Fibroblast of gingiva (primary cell): ENCODE data around the gene SPG21.

Experiments used
- DNase-seq: peaks from one replicate; pipeline ENCODE4 v3.0.0-alpha.2; 2011; ENCODE audit warnings: low read depth

Gene SPG21

GRCh38 chr15:64991536-64992135 lies 1.9 kb upstream of the SPG21 start:
- peak; percentile 4 for DNase-seq

DNA sequence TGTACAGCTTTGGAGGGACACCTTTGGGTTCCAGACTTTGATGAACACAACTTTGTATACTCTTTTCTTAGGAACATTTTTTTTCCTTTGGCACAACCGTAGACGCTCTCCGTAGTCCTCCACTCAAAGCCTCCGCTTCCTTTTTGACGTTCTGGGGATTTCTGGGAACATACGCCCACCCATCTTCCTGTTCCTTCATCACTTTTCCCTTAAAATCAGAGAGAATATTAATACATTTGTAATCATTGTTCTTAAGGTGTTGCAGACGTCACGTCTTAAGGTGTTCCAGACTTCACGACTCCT lies 405 bp upstream of the SPG21 start:
- no peak for DNase-seq

GRCh38 chr15:64987136-64987535 lies 2.6 kb downstream of the SPG21 start:
- DNase-seq = peak; percentile 73

- DNase-seq = peak; percentile 80
Observed at GRCh38 chr15:64985366-64986033, 4.2 kb downstream of the SPG21 start.

DNA sequence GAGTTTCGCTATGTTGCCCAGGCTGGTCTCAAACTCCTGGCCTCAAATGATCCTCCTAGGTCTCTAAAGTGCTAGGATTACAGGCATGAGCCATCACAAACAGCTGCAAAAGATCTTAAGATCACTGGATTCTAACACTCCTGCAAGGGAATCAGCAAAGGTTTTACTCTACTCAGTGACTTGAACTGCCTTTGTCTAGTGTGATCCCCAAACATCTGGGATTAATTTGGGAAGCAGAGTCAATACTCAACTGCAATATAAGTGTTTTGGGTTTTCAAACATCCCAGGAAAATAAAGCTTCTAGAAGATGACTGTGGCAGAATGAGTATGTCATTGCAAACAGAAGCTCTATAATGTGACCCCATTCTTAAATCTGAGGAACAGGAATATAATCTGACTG lies 7.2 kb downstream of the SPG21 start:
- peak; percentile 69 for DNase-seq

GRCh38 chr15:64981812-64982431 lies 7.8 kb downstream of the SPG21 start:
- DNase-seq = no peak

- no peak for DNase-seq
Observed at GRCh38 chr15:64979252-64979710, 10.4 kb downstream of the SPG21 start.

DNA sequence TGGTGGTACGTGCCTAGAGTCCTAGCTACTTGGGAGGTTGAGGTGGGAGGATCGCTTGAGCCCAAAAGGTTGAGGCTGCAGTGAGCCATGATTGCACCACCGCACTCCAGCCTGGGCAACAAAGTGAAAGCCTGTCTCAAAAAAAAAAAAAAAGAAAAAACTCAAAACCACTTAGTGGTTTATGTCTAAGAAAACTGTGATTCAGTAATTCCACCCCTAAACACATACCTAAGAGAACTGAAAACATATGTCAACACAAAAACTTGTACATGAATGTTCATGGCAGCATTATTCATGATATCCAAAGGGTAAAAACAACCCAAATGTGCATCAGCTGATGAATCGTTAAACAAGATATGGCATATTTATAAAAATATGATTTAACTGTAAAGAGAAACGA lies 14.3 kb downstream of the SPG21 start:
- peak; percentile 81 for DNase-seq

- no peak for DNase-seq
Observed at GRCh38 chr15:64970698-64971097, 19.0 kb downstream of the SPG21 start.

GRCh38 chr15:64969401-64969800 lies 20.3 kb downstream of the SPG21 start:
- no peak for DNase-seq

GRCh38 chr15:64961013-64961412 lies 28.7 kb downstream of the SPG21 start:
- DNase-seq = no peak

GRCh38 chr15:64960153-64960552 lies 29.6 kb downstream of the SPG21 start:
- DNase-seq = no peak

DNA sequence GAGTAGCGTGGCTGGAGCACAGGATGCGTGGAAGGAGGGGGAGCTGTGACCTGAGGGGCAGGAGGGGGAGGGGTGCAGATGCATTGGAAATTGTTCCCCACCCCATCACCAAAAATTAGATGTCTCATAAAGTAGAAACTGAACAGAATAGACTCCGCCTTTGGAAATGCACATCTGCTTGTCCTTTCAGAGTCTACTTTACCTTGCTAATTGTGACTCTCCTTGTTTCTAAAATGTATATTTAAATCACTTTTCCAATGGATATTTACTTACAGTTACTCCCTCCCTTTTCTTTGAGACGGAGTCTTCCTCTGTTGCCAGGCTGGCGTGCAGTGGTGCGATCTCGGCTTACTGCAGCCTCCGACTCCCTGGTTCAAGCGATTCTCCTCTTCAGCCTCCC lies 30.6 kb downstream of the SPG21 start:
- no peak for DNase-seq

- no peak for DNase-seq
Observed at GRCh38 chr15:64954395-64954794, 35.3 kb downstream of the SPG21 start.

DNA sequence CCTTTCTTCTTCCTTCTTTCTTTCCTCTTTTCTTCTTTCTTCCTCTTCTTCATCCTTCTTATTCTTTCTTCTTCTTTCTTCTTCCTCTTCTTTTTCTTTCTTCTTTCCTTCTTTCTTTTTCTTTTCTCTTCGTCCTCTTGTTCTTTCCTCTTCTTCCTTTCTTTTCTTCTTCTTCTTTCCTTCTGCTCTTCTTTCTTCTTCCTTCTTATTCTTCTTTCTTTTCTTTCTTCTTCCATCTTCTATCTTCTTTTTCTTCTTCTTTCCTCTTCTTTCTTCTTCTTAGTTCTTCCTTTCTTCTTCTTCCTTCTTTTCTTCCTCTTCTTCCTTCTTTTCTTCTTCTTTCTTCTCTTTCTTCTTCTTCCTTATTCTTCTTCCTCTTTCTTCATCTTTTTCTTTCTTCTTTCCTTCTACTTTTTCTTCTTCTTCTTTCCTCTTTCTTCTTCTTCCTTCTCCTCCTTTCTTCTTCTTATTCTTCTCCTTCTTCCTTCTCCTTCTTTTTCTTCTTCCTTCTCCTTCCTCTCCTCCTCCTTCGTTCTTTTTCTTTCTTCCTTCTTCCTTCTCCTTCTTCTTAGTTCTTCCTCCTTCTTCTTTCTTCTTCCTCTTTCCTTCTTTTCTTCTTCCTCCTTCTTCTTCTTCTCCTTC lies 37.8 kb downstream of the SPG21 start:
- no peak for DNase-seq

- no peak for DNase-seq
Observed at GRCh38 chr15:64950888-64951287, 38.8 kb downstream of the SPG21 start.

- no peak for DNase-seq
Observed at GRCh38 chr15:64949383-64950186, 40.1 kb downstream of the SPG21 start.

GRCh38 chr15:64948916-64949315 lies 40.8 kb downstream of the SPG21 start:
- DNase-seq = no peak

DNA sequence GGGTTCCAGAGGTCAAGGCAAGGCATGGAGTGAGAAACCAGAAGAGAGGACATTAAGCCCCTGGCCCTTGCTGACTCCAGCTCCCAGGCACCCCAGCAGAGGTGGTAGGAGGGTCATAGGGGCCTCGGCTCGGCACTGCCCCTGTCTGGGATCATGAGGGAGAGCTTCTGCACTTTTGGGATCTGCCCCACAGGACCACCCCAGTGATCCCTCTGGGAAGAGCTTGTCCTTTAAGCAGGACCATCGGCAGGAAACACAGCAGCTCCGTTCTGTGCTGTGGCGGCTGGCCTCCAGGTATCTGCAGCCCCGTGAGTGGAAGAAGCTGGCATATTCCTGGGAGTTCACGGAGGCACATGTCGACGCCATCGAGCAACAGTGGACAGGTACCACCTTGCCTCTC lies 42.5 kb downstream of the SPG21 start:
- no peak for DNase-seq

DNA sequence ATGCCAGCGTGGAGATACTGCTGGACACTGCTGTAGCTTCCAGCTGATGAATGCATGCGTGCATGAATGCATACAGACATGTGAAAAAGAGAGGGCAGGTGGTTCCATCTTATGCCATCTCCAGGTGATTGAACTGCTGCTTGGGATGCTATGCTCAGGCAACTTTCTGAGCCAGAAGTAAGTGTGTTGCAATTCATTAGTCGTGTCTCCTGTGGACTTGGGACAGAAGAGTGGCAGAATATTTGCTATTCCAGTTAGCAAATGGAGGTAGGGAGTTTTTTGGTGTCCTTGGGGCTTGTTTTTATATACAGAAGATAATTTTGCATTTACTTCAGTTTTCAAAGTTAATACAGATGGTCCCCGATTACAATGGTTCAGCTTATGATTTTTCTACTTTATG lies 44.8 kb downstream of the SPG21 start:
- no peak for DNase-seq

- no peak for DNase-seq
Observed at GRCh38 chr15:64943512-64944225, 46.0 kb downstream of the SPG21 start.

DNA sequence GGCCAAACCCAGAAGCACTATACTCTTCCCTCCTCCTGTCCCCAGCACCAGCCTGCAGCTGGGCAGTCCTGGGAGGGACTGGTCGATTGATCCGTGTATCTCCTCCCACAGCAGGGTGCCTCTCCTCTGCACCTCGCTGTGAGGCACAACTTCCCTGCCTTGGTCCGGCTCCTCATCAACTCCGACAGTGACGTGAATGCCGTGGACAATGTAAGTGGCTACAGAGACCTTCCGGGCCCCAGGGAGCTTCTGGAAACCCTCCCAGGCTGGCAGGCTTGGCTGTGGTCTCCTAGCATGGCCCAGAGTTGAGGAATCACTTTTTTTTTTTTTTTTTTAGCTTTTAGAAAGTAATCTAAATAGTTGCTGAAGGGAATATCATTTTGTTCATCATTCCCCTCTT lies 47.4 kb downstream of the SPG21 start:
- no peak for DNase-seq
